Activated CD4-positive, alpha-beta T cell treated with anti-CD3 and anti-CD28 coated beads, Interleukin-10, Interleukin-2, amounts not matched to agents 100 ng/mL and 50 ng/mL, durations not matched to agents 16 hours and 8 hours (primary cell): Measurements from ENCODE around the gene ITPKB.

Experiments
- DNase-seq: peaks from one replicate; pipeline ENCODE4 v3.0.0-alpha.2; 2020

The ITPKB gene

DNA sequence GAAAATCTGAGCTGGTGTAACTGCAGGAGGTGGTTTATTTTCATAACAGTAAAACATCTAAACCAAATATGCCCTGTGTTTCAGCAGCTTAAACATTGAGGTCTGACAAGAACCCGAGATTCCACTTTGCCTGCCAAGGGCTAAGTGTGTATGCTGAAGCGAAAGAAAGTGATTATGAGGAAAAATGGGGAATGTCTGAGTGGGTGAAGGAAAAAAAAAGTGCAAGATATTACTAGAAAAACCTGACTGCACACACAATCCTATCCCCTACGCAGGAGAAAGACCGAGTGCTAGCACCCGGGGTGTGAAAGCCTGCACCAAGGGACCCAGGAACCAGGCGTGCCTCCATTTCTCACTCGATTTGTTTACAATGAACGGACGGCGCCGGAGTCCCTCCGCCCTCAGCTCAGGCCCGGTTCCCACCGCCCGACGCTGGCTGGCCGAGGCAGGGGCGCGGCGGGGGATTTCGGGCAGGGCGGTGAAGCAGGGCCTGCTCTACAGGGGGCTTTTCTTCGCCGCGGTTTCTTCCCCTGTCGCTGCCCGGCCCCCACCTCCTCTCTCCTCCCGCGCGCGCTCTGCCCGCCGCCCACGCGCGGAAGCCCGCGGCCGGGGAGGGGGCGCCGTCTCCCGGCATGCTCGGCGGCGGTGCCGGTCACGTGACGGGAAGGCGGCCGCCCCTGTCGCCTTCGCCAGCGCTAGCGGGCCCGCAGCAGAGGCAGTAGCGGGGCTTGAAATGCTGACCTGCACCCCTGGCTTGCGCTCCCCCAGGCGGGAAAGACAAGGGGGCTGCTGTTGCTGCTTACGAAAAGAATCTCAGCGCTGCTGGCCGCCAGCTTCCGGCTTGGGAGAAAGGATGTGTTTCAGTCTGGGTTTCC, 35.9 kb downstream of the ITPKB start:
- peak; percentile 84 for DNase-seq

DNA sequence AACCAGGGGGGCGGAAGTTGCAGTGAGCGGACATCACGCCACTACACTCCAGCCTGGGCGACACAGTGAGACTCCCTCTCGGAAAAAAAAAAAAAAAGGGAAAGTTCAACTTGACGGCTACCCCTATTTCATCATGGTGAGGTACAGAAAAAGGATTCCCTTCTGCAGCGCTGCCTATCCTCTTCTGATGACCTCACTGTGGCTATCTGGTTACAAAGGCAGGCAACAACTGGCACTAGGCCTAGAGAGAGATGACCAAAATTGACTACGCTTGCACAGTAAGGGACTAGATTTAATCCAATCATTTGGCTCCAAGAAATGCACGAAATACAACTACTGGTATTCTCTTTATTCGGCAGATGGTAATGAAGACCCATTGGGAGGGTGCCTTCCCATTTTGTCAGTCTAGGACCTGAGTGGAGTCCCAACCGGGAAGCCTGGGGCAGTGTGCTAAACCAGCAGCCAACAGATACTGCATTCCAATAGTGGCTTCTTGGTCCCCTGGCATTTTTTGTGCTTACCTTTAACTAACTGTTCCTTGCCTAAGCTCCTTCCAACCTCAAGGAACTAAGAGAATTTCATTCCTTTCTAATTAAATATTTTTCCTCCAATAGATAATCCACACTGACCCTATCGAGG, 36.6 kb downstream of the ITPKB start:
- no peak for DNase-seq

DNA sequence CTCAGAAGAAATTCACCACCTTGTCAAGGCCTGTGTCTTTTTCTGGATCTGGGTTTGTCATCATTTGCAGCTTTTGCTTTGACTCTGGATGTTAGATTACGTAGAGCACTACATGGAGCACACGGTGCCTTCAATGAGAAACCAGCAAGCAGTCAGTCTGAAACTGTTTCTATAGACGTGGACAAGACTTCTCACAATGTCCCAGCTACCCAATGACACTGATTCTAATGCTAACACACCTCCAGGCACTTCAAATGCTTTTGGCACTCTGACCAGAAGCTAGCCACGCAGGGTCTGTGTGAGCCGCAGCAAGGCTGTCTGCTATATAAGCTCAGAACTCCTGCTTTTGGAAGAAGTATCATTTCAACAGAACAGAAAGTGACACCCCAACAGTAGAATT, 38.2 kb downstream of the ITPKB start:
- DNase-seq, result no peak

DNA sequence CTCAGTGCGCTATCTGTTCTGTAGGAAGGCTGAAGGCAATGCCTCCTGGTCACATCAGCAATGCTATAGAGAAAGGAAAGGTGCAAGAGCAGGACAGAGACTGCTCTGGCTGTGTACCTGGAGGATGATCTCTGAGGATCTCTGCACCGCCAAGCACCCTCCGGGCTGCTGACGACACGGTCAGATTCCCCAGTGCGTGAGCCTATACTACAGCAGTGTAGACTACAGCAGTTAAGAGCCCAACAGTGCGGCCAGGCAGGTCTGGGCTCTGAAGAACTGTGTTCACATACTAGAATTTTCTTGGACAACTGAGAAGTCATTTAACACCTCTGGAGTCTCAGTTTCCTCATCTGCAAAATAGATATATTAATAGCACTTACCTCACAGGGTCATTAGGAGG, 39.9 kb downstream of the ITPKB start:
- no peak for DNase-seq

DNA sequence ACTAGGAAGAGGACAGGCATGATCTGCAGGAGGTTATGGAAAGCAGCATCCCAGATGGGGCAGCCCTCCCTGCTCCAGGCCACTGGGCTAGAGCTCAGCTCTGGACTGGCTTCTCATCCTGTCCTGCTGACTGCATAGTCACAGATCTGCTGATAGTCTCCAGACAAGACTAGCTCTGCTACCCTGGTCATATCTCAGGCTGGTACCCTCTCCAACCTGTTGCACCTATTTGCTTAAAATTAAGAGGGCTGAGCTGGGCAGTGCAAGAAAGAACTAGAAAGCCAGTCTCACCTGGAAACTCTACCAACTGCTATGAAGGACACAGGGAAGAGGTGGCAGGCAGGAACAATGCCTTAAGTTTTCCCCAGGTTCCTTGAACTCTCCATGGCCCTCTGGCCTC, 40.4 kb downstream of the ITPKB start:
- no peak for DNase-seq

DNA sequence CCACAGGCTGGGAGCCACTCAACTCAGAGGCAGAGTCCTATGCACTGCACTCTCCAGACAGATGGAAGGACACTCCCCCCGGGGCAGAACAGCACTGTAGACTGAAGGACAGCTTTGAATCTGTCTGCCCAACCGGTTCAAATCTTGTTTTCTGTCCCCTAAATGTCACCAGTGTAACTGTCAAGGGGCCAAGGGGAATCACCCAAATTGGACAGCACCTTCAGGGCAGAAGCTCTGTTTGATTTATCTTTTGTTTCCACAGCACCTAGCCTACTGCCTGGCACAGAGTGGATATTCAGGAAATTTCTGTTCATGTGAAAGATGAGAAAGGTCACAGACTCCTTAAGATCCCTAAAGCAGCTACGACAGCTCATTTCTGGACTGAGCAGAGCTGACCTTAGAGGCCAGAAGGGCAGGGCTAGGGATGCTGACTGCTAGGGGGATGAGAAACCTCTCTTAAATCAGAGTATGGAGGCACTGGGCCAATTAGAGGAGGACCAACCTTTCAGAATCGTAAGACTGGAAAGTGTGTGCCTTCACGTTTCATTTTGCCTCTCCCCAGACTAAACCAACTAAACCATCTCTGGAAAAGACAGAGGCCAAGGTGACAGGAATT, 41.0 kb downstream of the ITPKB start:
- DNase-seq, result no peak

DNA sequence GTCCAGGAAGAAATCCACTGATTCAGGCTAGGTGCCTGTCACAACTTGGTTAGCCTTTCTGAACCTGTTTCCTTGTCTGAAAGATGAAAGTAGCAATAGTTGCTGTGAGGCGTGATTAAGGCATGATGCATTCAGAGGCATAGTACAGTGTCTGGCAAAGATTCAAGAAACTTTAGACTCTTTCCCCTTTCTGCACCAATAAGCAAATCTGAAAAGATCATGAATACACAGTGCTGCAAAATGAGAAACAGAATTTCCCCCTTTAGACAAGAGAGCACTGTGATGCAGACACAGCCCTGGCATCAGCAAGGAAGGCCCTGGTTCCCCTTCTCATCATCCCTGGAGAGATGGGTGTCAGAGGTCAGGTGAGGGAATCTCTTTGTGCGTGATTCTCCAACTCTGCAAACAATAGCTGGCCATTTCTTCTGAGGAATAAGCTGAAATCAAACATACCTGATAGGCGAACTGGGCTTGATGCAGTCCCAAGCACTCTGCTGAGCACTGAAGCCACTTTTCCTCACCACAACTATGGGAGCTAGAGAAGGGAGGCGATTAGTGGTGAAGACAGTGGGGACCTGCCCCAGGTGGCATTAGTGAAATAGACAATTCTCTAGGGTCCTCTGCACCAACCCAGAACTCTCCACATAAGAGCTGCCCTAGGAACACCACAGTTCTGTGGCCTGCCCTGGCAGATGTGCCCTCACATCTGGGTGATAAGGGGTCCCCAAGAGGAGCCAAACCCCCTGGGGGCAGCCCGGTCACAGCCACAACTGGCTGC, 41.7 kb downstream of the ITPKB start:
- DNase-seq, result no peak

DNA sequence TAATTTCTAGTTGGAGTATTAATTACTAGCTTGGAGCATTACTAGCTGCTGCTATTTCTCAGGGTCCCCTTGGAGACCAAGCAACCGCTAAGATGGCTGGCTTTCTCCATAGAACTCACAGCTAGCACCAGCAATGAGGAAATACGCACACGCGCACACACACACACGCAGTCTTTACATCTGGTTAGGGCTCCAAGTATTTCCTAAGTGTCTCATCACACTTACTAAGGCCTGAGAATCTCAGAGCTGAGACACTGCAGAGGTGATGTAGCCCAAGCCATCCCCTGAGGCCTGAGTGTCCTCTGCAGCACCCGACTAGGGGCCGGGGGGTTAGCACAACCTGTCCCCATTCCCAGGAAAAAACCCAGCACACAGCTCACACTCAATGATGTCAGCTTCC, 42.5 kb downstream of the ITPKB start:
- no peak for DNase-seq

DNA sequence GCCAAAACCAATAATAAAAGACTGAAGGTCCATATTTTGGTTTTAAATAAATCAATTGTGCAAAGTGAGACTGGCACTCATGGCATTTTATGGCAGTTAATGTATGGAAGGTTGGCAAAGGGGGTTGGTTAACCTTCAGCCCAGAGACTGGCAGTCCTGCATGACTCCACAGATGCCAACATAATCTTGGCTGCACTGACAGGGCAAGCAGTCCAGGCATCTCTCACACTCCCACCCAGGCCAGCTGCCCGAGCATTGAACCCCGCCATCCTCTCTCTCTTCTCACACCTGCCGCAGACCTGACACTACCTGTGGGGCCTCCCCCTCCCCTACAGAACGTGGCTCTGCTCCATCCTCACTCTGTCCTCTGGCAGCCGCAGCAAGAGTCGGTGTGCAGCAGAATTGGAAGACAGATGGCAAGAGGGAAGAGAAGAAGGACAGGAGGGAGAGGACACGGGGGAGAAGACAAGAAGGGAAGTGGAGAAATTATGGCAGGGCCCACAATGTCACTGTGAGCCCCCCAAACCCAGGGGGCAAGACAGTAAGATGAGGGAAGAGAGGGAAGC, 43.7 kb downstream of the ITPKB start:
- no peak for DNase-seq

DNA sequence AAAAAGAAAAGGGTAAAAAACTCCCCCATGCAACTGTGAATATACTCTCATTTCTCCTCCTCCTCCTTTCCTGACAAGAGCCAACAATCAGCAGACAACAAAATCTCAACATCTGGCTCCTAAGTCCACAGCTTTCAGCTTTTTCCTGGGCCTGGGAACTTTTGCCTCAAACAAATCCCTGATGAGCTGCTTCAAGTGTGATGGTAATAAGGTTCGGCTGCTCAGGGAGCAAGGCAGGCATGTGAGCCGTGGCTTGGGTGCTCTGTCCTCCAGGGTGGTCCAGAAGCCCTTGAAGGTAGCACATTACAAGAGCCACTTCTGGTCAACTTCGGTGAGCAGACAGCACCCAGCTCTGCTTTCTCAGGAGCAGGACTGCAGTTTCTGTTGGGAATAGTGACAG, 46.3 kb downstream of the ITPKB start:
- no peak for DNase-seq

DNA sequence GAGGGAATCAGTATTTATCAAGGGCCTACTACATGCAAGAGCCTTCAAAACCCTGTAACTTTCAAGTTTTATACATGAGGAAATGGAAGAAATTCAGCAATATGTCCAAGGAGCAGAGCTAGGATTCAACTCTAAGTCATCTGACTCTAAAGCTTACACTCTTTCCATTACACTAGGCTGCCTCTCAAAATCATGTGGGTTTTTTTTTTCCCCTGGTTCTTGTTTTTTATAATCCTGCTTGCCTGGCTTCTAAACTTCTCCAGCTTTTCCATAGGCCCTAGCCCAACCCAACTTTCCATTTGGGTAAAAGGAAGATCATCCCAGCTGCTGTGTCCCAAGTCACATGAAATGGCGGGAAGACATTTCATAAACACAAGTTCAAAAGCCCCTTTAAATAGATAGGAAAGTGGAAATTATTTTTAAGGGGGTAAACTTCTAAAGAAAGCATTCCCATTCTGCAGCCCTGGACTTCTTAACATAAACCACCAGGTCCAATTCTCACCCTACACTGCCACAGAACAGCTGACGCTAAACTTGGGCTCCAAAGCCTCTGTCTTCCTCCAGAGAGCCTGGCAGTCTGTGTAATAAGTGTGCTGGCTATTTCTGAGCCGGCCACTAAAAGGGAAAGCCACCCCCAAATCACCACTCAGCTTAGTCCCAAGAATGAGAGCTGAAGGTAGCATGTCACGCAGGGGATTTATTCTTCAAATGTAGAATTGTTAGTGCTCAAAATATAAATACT, 46.9 kb downstream of the ITPKB start:
- DNase-seq, result no peak

DNA sequence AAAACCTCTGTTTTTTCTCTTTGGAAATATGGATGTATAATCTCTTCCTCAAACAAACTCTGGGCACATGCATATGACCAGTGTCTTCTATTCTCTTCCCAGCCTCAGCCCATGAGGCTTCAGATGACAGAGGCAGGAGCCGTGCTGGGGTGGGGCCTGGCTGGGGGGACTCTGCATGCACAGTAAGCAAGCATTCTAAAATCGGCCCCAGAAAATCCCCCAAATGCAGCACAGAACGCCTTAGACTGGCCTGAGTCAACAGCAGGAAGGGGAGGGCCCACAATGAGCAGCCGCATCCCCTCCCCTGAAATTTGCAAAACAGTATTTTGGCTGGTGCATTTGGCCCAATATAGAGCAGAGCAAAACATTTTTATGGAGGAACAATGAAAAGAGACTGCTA, 47.8 kb downstream of the ITPKB start:
- peak; percentile 52 for DNase-seq

DNA sequence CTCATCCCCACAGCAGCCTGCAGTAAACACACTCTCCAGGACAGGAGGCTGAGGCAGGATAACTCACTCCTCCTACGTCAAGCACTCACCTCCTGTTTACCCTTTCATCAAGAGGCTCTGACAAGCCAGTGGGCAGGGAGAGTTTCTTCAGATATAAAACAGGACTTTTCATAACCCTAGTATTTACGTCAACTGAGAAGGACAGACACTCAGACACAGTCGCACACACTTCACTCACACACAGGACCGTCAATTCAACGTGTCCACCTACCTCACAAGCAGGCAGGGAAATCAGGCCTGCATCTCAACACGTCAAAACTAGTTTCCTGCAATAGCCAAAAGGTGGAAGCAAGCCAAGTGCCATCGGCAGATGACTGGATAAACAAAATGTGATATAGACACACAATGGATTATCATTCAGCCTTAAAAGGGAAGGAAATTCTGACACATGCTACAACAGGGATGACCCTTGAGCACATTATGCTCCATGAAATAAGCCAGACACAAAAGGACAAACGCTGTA, 48.6 kb downstream of the ITPKB start:
- peak; percentile 51 for DNase-seq

DNA sequence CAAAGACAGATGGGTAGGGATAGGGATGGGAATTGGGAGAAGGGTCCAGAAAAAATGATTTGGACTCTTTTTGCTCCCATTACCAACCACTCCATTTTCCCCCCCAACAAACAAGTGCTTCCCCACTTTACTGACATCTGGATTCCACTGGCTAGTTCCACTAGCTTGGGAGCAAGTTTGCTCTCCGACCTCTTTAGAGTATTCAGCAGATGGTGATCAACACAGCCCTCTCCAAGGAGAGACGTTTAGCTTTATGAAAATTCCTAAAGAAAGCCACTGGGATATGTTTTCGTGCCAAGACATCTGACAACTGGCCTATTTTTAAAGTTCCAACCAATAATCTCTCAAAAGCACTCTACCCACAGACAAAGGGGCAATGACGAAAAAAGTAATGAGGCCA, 50.3 kb downstream of the ITPKB start:
- no peak for DNase-seq

DNA sequence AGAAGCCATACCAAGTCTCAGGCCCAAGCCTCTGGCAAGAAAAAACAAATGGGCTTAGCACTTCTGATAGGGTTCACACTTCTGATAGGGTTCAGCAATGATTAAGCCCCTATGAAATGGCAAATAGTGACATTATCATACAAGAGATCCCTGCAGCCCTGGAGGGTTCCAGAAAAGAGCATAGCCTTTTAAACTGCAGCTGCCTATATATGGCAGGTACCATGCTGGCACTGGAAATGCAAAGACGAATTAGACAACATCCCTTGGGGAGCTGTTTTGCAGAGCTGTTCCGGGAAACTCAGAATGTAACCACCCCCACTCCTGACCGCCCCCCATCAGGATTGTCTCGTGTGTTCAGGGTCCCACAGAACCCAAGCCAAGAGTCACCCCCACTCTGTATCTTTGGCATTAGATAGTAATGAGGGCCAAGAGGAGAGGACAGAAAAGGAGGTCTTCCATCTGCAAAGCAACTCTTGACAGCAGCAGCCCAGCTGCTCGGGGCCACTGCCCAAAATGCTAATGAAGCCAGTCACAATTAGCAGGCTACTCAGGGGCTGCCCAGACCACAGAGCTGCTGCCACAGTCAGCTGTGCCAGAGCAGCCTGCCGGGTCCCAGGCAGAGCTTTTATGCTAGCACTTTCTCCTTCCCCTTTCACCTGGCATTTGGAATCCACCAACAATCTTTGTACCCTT, 50.9 kb downstream of the ITPKB start:
- DNase-seq, result no peak

DNA sequence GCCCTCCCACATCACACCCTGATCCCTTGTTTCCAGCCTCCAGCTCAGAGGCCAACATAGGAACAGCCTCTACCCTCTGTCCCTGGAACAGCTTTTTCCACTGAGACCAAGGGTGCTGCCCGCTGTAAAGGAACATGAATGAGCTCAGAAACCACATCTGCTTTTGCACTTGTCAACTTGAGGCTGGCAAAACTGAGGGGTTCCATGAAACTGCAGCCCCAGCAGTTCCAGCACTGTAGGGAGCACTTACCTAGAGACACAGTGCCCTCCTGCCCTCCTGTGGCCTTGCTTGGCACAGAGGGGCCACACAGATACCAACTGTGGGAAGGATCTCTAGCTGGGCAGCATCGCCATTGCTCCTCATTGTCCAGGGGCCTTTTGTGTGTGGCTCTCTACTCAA, 51.7 kb downstream of the ITPKB start:
- peak; percentile 42 for DNase-seq

DNA sequence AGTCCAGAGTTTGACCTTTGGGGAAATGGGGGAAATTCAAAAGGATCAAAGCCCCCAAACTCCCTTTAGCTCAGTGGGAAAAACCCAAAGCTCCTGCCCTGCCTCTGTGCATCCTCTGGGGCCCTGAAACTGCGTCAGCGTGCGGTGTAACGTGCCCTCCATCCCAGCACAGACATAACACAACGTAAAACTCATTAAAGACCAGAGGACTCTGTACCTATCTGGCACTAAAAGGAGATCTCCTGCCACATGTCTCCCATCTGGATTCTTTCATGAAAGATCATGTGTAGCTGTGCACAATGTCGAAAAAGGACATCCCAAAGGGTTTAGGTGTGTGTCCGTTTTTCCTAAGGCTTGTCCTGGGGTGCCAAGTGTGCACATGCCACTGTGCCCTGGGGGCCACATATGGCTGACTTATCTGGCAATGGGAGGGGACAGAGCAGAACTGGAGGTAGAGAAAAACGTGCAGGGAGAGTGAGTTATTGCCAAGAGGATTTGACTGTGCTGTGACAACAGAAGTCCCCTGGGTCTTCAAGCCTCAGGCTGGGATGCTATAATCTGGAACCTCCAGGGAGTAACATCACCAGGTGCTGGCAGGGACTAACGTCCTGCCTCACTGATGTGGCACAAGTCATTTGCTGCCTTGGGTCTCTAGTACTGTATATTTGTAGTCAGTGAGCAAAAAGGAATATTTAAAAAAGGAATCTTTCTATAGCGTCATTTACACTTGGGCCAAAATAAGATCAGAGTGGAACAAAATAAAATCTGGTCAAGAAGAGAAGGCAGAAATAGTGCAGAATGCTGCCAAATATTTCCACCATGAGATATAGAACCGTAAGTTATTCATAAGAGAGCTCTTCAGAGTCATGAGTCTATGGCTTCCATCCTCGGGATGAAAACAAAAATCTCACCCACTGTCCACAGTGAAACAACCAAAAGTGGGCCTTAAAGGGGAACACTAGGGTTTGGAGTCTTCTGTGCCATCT, 52.3 kb downstream of the ITPKB start:
- no peak for DNase-seq

DNA sequence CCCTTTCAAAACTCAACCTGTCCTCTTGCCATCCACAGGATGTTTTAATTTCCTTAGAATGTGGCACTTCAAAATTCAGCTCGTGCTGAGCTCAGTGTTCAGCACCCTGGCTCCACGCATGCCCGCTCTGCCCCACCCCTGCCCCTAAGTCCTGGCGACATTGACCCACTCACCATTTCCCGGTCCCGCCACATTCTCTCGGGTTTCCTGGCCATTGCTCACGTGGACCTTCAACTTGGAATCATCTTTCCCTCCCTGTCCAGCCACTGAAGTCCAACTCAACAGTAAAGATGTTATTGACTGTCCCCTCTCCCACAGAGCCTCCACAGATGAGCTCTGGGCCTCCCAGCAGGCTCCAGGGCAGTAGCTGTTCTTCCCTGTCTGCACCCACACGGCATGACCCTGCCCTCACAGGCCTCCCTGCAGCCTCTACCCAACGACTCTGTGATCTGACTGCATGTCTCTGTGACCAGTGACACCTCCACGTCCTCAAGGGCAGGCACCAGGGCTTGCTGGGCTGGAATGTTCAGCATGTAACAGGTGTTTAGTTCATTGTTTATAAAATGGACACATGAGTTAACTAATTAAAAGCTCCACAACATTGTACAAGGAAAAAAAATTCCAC, 53.8 kb downstream of the ITPKB start:
- DNase-seq, result no peak

DNA sequence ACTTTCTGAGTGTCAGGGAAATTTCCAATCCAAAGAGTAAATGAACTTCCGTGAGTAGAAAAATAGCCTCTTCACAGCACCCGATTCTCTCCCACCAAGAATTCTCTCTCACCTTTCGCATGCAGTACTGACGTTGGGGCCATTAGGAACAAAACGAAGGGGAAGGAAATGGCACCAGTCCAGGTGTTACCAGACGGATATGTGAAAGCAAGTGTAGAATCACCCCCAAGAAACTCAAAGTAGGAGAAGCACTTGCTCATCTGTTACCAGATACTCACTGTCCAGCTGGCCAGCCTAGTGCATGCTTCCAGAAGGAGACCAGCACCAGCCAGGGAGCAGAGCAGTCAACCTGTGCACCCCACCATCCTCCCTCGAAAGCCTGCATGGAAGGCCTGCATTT, 55.1 kb downstream of the ITPKB start:
- no peak for DNase-seq
